HG03039 (cell line): ENCODE data around the gene OR1L1.

ENCODE experiments used
- ATAC-seq: cut with Tn5 transposase; IDR thresholded peaks from one replicate; pipeline ENCODE4 v1.9.1; 2021; ENCODE audit warnings: mild to moderate bottlenecking, moderate library complexity; ENCODE audit not compliant: unreplicated experiment

Gene OR1L1, protein sequence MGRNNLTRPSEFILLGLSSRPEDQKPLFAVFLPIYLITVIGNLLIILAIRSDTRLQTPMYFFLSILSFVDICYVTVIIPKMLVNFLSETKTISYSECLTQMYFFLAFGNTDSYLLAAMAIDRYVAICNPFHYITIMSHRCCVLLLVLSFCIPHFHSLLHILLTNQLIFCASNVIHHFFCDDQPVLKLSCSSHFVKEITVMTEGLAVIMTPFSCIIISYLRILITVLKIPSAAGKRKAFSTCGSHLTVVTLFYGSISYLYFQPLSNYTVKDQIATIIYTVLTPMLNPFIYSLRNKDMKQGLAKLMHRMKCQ

DNA sequence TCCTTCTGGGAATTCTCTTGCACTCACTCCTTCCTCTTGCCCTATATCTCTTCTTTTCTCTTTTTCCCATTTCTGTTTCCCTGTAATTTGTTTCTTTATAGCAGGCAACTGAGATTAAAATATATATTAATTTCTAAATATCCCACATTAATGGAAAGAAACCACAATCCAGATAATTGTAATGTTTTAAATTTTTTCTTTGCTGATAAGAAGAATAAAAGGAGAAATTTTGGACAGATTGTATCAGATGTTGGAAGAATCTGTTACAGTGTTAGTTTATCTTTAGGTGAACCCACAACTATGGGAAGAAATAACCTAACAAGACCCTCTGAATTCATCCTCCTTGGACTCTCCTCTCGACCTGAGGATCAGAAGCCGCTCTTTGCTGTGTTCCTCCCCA, at the start of gene OR1L1:
TSS of gene OR1L1 (plus strand) at position 301 of the 400 bp plus-strand sequence. CDS start at position 301, 0 bp downstream.
- ATAC-seq, result no peak

DNA sequence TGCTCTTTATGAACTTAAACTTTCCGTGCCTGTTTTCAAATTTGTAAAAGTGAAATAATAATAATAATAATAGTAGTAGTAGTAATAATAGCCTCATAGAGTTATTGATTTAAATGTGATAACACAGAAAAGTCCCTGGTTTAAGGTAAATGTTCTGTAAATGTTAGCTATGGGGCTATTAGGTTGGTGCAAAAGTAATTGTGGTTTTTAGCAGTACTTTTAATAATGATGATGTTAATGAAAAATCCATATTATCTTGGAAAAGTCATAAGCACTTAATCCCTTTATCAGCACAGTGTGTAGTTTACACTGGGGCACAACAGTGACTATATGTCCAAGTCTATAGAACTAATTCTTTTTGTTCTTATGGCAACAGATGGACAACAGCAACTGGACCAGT, 47.2 kb upstream of the OR1L1 start, which contains the start of gene OR1Q1:
TSS of gene OR1Q1 (plus strand) at position 377 of the 400 bp plus-strand sequence. CDS start at position 377, 0 bp downstream.
- ATAC-seq, result no peak

DNA sequence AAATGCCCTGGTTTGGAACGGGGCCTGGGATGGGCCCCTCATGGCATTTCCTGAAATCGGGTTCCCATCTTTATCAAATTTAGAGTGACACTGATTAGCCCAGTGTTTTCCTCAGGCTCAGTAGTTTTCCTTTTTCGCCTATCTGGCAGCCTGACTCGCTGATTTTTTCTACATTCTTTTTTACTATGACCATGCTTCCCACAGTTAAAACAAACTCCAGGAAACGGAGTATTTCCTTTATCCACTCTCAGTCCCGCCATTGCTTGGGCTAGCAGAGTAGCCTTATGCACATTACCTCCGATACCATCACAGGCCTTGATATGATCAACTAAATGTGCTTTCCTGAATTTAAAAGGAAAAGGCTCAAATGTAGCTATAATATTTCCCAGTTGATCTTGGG, 41.5 kb upstream of the OR1L1 start:
- ATAC-seq, result no peak

DNA sequence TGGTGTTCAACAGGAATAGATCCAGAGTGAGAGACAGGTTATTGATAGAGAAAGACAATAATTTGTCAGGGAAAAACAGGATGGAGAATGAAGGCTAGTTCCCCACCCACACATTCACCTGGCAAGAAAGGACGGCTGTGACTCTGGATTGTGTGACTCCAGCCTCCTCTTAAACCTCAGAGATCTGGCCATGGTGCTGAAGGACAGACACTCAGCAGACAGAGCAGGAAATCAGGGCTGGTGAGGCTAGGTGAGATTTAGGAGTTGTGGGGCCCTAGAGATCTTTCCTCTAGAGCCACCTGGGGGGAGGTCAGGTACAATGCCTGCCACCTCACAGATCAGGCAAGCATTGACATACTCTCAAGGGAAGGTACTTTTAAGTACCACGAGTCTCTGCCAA, 19.3 kb upstream of the OR1L1 start:
- no peak for ATAC-seq

DNA sequence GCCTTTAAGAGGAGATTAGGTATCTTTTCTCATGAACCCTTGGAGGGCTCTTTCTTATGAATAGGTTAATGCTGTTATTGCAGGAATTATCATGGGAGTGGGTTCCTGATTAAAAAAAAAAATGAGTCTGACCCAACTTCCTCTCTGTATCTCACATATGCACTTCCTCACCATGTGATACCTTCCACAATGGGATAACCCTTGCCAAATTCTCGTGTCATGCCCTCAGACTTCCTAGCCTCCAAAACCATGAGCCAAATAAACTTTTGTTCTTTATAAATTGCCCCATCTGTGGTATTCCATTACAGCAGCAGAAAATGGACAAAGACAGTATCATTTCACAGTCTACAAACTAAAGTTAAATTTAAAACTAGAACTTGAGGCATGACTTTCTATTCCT, 5.1 kb upstream of the OR1L1 start:
- ATAC-seq, result no peak

DNA sequence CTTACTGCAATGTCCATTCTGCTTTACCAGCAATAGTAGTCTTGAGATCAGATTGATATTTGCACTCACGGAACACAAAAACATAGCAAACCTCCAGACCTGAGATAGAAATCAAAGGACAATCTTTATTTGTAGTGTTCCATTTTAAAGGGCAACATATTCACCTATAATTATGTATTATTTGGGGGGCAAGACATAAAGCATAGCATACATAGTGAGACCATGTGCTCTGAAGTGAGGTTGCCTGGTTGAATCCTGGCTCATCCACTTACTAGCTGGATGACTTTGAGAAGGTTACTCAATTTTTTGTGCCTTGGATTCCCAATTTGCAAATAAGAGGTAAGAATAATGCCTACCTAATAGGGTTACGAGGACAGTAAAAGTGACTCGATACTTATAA, 4.0 kb upstream of the OR1L1 start, which contains the start of gene OR1B1:
TSS of gene OR1B1 (minus strand) at position 101 of the 400 bp plus-strand sequence.
- ATAC-seq, result no peak

DNA sequence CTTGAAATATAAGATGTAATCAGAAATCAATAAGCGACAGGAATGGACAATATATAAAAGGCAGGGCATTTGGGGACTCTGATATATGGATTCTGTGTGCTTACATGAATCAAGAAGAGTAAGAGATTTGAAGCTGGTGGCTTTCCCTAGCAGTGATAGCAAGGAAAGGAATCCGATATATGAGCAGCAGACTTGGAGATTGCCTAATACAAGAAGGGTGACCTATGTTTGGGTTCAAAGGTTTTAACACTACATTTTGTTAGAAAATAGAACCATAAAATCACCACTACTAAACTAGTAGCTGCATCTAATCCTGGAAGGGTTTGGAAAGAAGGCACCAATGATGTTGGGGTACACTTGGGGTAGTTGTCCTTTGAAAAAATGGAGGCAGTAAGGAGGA, 11.0 kb downstream of the OR1L1 start:
- no peak for ATAC-seq

DNA sequence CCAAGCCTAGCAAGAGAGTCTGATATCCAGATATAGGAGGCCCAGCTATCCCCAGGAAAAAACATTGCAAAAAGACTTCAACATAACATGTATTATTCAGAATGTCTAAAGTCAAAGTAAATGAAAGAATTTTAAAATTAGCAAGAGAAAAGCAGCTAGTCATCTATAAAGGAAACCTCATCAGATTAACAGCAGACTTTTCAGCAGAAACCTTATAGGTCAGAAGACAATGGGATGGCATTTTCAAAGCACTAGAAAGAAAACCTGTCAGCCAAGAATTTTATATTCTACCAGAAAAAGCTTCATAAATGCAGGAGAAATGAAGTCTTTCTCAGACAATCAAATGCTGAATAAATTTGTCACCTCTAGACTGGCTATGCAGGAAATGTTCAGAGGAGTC, 23.3 kb downstream of the OR1L1 start:
- no peak for ATAC-seq

DNA sequence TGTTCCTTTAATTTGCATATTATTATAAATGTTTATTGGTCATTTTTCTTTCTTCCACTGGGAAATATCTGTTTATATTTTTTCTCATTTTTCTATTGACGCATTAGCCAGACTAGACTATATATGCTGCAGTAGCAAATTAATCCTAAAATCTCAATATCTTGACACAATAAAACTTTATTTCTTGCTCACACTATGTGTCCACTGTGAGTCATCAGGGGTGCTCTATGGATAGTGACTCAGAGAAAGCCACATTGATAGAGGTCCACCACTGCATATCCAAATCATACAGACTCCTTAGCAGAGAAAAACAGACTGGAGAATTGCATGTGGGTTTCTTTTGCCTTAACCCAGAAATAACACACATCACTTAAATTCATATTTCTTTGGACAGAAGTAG, 34.2 kb downstream of the OR1L1 start:
- no peak for ATAC-seq
